ENCODE data around the gene DYNC1H1. TPM values are rescaled to one million over a fixed set of nuclear protein-coding genes. Genes with fewer than 3 reads are reported as not detected.
"Not testable (repeated sequence)": the region's sequence is repeated elsewhere in the genome, so short reads cannot be mapped to it uniquely, and the experiment has no call there.

The DYNC1H1 gene
- total RNA-seq, 2 experiments from 2014 or later, result 271 to 274 TPM

DNA sequence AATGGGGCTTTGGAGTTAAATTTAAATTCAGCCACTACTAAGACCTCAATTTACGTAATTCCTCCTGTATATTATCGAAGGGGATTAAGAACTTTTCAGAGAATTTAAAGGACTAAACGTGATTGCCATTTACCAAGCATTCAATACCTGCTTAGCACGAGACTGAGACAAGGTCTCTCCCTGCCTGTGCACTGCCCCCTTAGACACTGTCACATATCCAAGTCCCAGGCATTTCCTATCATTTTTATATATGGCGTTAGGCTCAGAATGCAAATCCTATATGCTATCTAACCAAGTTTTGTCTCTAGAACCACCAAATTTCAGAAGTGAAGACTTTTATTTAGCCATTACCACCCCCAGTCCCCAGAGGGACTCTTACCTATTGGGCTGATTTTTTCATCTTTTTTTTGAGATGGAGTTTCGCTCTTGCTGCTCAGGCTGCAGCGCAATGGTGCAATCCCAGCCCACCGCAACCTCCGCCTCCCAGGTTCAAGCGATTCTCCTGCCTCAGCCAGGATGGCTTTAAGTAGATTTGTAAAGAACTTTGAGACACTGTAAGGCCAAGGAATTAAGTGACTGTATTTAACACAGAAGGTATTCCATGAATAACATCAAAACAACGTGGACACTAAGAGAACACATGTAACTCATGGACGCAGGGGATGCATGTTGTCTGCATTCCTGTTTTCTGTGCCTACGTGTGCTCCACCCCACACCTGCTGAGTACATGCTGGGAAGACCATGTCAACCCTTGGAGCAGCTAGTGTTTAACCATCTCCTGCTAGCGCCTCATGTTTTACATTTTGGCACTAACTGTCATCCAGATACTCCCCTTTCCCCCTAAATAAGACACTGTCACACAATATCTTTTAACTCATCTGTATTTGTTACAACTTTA lies 116.1 kb downstream of the DYNC1H1 start:
- ChIA-PET POLR2A (interaction anchor here (0.6 kb wide), 1 partner anchor 48 kb away, joined by 3 read pairs; no protein-coding TSS in a partner anchor), CTCF (interaction anchor here (0.6 to 1.6 kb wide), 2 partner anchors 16 to 34 kb away, joined by 3 to 7 read pairs; no protein-coding TSS in a partner anchor)
- Mint-ChIP-seq H3K36me3 (ENCODE audit: low read depth) (peaks cover 80% of the 10 kb centered on the region), H3K27ac (peak overlapping the region; percentile 27), H3K9me3 (ENCODE audit: insufficient read depth) (no peaks in the 10 kb centered on the region), H3K4me1 (ENCODE audit: low read depth) (peaks cover 50% of the 10 kb centered on the region), H3K4me3 (no peak overlapping the region), H3K27me3 (ENCODE audit: low read depth) (no peaks in the 10 kb centered on the region)
- DNase-seq (no peak), ATAC-seq (no peak)

GRCh38 chr14:102081231-102082080 lies 117.1 kb downstream of the DYNC1H1 start:
- H3K4me3 Mint-ChIP-seq, result peak overlapping the region; percentile 95
- DNase-seq, result no peak
- no peaks in the 10 kb centered on the region for H3K27me3 Mint-ChIP-seq (ENCODE audit: low read depth)
- no peaks in the 10 kb centered on the region for H3K9me3 Mint-ChIP-seq (ENCODE audit: insufficient read depth)
- peaks cover 89% of the 10 kb centered on the region for H3K36me3 Mint-ChIP-seq (ENCODE audit: low read depth)
- ChIA-PET POLR2A (no interaction called here), CTCF (interaction anchor here (0.6 to 1.6 kb wide), 2 partner anchors 15 to 35 kb away, joined by 3 to 7 read pairs; no protein-coding TSS in a partner anchor)
- no peak for ATAC-seq
- H3K27ac Mint-ChIP-seq, result peak overlapping the region; percentile 22
- peaks cover 54% of the 10 kb centered on the region for H3K4me1 Mint-ChIP-seq (ENCODE audit: low read depth)

- peak overlapping the region; percentile 95 for H3K4me3 Mint-ChIP-seq
- H3K27me3 Mint-ChIP-seq (ENCODE audit: low read depth); POLR2A ChIA-PET; ATAC-seq; DNase-seq; H3K9me3 Mint-ChIP-seq (ENCODE audit: insufficient read depth): not testable (repeated sequence)
- H3K27ac Mint-ChIP-seq, result peak overlapping the region; percentile 89
- CTCF ChIA-PET, result interaction anchor here (0.8 to 1.6 kb wide), 4 partner anchors 12 to 440 kb away, joined by 3 to 4 read pairs (median 4); no protein-coding TSS in a partner anchor
- H3K36me3 Mint-ChIP-seq (ENCODE audit: low read depth), result peaks cover 70% of the 10 kb centered on the region
- peaks cover 67% of the 10 kb centered on the region for H3K4me1 Mint-ChIP-seq (ENCODE audit: low read depth)
Observed at GRCh38 chr14:102084522-102084921, 120.1 kb downstream of the DYNC1H1 start.

DNA sequence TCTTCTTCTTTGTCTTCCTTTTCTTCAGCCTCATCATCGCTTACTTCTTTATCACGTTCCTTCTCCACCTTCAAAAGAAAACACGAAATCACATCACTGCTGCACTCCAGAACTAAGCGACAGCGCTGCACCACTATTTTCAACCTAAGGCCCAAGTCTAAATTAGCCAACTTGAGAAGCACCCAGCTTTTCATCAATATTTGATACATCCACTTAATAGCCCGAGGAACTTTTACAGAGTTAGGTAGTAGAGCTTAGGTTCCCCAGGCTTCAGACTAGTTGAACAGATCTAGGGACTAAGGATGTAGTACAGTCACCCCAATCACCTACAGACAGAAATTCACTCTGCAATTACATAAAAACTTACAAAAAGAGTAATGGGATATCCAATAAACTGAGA lies 120.6 kb downstream of the DYNC1H1 start:
- no peaks in the 10 kb centered on the region for H3K27me3 Mint-ChIP-seq (ENCODE audit: low read depth)
- peaks cover 66% of the 10 kb centered on the region for H3K36me3 Mint-ChIP-seq (ENCODE audit: low read depth)
- no peaks in the 10 kb centered on the region for H3K9me3 Mint-ChIP-seq (ENCODE audit: insufficient read depth)
- ATAC-seq (no peak), DNase-seq (no peak)
- CTCF ChIA-PET, result interaction anchor here (0.8 to 1.6 kb wide), 5 partner anchors 12 to 440 kb away, joined by 3 to 5 read pairs (median 4); no protein-coding TSS in a partner anchor
- POLR2A ChIA-PET, result interaction anchor here (1.0 kb wide), 1 partner anchor 12 kb away, joined by 3 read pairs; no protein-coding TSS in a partner anchor
- H3K4me3 Mint-ChIP-seq, result peak overlapping the region; percentile 95
- H3K27ac Mint-ChIP-seq, result peak overlapping the region; percentile 89
- H3K4me1 Mint-ChIP-seq (ENCODE audit: low read depth), result peaks cover 71% of the 10 kb centered on the region

DNA sequence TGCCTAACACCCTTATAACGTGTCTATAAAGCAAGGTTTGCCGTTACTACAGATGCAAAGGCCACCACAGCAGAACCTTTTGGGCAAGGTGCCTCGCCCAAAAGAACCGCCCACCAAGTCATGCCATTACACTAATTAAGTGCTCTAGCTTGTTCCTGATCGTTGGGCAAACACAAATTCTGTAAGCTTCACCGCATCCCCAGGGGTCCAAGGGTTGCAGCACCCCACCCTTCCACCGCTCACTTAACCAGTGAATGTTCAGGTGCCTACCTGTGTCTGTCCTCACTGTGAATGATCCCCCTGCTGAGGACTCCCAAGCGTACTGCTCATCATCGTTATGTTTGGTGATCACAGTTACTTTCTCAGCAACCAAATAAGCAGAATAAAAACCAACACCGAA lies 121.1 kb downstream of the DYNC1H1 start:
- no peaks in the 10 kb centered on the region for H3K27me3 Mint-ChIP-seq (ENCODE audit: low read depth)
- H3K9me3 Mint-ChIP-seq (ENCODE audit: insufficient read depth), result no peaks in the 10 kb centered on the region
- peak overlapping the region; percentile 89 for H3K27ac Mint-ChIP-seq
- ChIA-PET POLR2A (interaction anchor here (0.7 to 1.0 kb wide), 3 partner anchors 11 to 120 kb away, joined by 3 to 4 read pairs (median 3); no protein-coding TSS in a partner anchor), CTCF (interaction anchor here (1.0 to 1.6 kb wide), 4 partner anchors 11 to 439 kb away, joined by 3 to 5 read pairs (median 4); no protein-coding TSS in a partner anchor)
- H3K4me3 Mint-ChIP-seq, result peak overlapping the region; percentile 95
- H3K36me3 Mint-ChIP-seq (ENCODE audit: low read depth), result peaks cover 61% of the 10 kb centered on the region
- H3K4me1 Mint-ChIP-seq (ENCODE audit: low read depth), result peaks cover 75% of the 10 kb centered on the region
- ATAC-seq, result no peak
- no peak for DNase-seq

DNA sequence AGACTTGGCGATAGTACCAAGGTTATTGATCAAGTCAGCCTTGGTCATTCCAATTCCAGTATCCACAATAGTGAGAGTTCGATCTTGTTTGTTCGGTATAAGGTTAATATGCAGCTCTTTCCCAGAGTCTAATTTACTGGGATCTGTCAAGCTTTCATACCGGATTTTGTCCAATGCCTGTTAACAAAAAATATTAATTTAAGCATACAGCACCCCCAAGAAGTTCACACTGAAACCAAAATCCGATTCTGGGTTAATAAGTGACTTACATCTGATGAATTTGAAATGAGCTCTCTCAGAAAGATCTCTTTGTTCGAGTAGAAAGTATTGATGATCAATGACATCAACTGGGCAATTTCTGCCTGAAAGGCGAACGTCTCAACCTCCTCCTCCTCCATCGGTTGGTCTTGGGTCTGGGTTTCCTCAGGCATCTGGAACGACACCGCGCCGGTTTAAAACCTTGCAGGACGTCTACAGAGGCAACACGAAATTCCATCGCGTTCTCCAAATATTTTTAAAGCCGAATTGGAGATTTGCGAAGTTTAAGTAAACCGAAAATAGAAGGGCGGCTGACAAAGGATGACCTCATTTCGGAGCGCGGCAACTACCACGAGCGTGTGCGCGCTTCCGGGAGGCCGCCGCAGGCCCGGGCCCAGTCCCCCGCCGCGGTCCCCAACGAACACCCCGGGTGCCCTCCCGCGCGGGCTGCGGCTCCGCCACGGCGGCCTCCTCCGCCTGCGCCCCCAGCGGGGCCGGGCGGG lies 121.8 kb downstream of the DYNC1H1 start:
- H3K27ac Mint-ChIP-seq, result peak overlapping the region; percentile 89
- POLR2A ChIA-PET, result interaction anchor here (0.6 to 1.0 kb wide), 5 partner anchors 10 to 120 kb away, joined by 3 to 4 read pairs (median 3); no protein-coding TSS in a partner anchor

GRCh38 chr14:102086709-102086971 lies 122.3 kb downstream of the DYNC1H1 start:
- ChIA-PET CTCF (no interaction called here), POLR2A (interaction anchor here (0.6 to 0.7 kb wide), 2 partner anchors 11 to 121 kb away, joined by 3 to 4 read pairs; no protein-coding TSS in a partner anchor)
- Mint-ChIP-seq H3K9me3 (ENCODE audit: insufficient read depth) (no peaks in the 10 kb centered on the region), H3K4me1 (ENCODE audit: low read depth) (peaks cover 65% of the 10 kb centered on the region), H3K36me3 (ENCODE audit: low read depth) (peaks cover 49% of the 10 kb centered on the region), H3K4me3 (peak overlapping the region; percentile 82), H3K27ac (peak overlapping the region; percentile 92), H3K27me3 (ENCODE audit: low read depth) (no peaks in the 10 kb centered on the region)
- ATAC-seq (no peak), DNase-seq (no peak)

More for the DNA sequence above, 121.8 kb downstream of the DYNC1H1 start:
- peaks cover 54% of the 10 kb centered on the region for H3K36me3 Mint-ChIP-seq (ENCODE audit: low read depth)
- ATAC-seq, result peak; percentile 41
- peak; percentile 73 for DNase-seq
- H3K9me3 Mint-ChIP-seq (ENCODE audit: insufficient read depth), result no peaks in the 10 kb centered on the region
- H3K4me3 Mint-ChIP-seq, result peak overlapping the region; percentile 95
- H3K4me1 Mint-ChIP-seq (ENCODE audit: low read depth), result peaks cover 70% of the 10 kb centered on the region
- H3K27me3 Mint-ChIP-seq (ENCODE audit: low read depth), result no peaks in the 10 kb centered on the region
- CTCF ChIA-PET, result interaction anchor here (1.3 to 1.6 kb wide), 2 partner anchors 10 to 231 kb away, joined by 4 to 5 read pairs; no protein-coding TSS in a partner anchor

- peak within 1 kb of the TSS; percentile 95 for H3K27ac Mint-ChIP-seq
- H3K4me3 Mint-ChIP-seq, result peak within 1 kb of the TSS; percentile 95
- ChIA-PET POLR2A (interaction anchor here (0.6 to 1.4 kb wide), 6 partner anchors 11 to 232 kb away, joined by 3 to 8 read pairs (median 3); partner anchors contain the start of gene WDR20), CTCF (interaction anchor here (0.6 to 2.4 kb wide), 5 partner anchors 9 to 125 kb away, joined by 3 to 9 read pairs (median 7); no protein-coding TSS in a partner anchor)
- peaks cover 60% of the 10 kb centered on the region for H3K4me1 Mint-ChIP-seq (ENCODE audit: low read depth)
- H3K36me3 Mint-ChIP-seq (ENCODE audit: low read depth), result peaks cover 44% of the 10 kb centered on the region
- ATAC-seq, result peak; percentile 67
- DNase-seq, result peak; percentile 95
- no peaks in the 10 kb centered on the region for H3K27me3 Mint-ChIP-seq (ENCODE audit: low read depth)
- no peaks in the 10 kb centered on the region for H3K9me3 Mint-ChIP-seq (ENCODE audit: insufficient read depth)
Observed at GRCh38 chr14:102086972-102087761, 122.8 kb downstream of the DYNC1H1 start, which contains the start of gene HSP90AA1. Gene HSP90AA1, minus strand, starts transcription at chr14:102087044. Its CDS starts 666 bp downstream, at chr14:102086378.

DNA sequence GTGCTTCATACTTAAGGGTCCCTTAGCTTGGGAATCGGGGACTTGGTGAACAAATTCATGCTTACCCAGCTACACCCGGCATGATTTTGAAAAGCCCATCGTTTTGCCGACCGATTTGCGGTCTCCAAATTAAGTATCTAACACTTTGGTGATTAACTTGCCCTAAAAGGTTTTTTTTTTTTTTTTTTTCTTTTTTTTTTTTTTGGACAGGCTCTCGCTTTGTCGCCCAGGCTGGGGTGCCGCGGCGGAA lies 123.3 kb downstream of the DYNC1H1 start:
- H3K27ac Mint-ChIP-seq, result peak overlapping the region; percentile 95
- H3K4me1 Mint-ChIP-seq (ENCODE audit: low read depth), result peaks cover 54% of the 10 kb centered on the region
- ChIA-PET POLR2A (interaction anchor here (0.6 to 1.4 kb wide), 4 partner anchors 52 to 231 kb away, joined by 3 to 8 read pairs (median 3); partner anchors contain the start of gene WDR20), CTCF (interaction anchor here (0.6 to 2.4 kb wide), 5 partner anchors 8 to 126 kb away, joined by 3 to 9 read pairs (median 7); no protein-coding TSS in a partner anchor)
- no peaks in the 10 kb centered on the region for H3K9me3 Mint-ChIP-seq (ENCODE audit: insufficient read depth)
- peaks cover 39% of the 10 kb centered on the region for H3K36me3 Mint-ChIP-seq (ENCODE audit: low read depth)
- H3K27me3 Mint-ChIP-seq (ENCODE audit: low read depth), result no peaks in the 10 kb centered on the region
- ATAC-seq, result no peak
- DNase-seq, result no peak
- H3K4me3 Mint-ChIP-seq, result peak overlapping the region; percentile 94

Measured in activated CD8-positive, alpha-beta T cell treated with anti-CD3 and anti-CD28 coated beads, Interleukin-2, amount 10 ng/mL, durations not matched to agents 7 days and 5 days (primary cell).